Activated CD4-positive, alpha-beta T cell treated with anti-CD3 and anti-CD28 coated beads for 36 hours (primary cell): Measurements from ENCODE around the gene ADAMTS9. TPM values are rescaled to one million over a fixed set of nuclear protein-coding genes. Genes with fewer than 3 reads are reported as not detected.

Experiments
- ATAC-seq: fragments of 200-7000 bp; cut with Tn5 transposase; one replicate; pipeline ENCODE4 v1.10.0; 2021; ENCODE audit warnings: mild to moderate bottlenecking, moderate library complexity
- CTCF ChIA-PET: fragments of 350-600 bp; sonication (Branson Sonifier 250); formaldehyde crosslinking; loops from one replicate; lab custom pipeline; 2021; ENCODE audit warnings: antibody characterized with exemption; lab: Charles Lee
- POLR2A ChIA-PET: fragments of 350-600 bp; sonication (Branson Sonifier 250); formaldehyde crosslinking; loops from one replicate; lab custom pipeline; 2021; ENCODE audit warnings: antibody characterized with exemption, inconsistent platforms; lab: Charles Lee
- DNase-seq: peaks from one replicate; pipeline ENCODE4 v3.0.0-alpha.2; 2020
- H3K27ac Mint-ChIP-seq: one replicate; pipeline ENCODE4 v1.8.0; 2021; ENCODE audit warnings: mixed read lengths
- H3K27me3 Mint-ChIP-seq: one replicate; pipeline ENCODE4 v1.8.0; 2021; ENCODE audit warnings: mixed read lengths
- H3K36me3 Mint-ChIP-seq: one replicate; pipeline ENCODE4 v1.8.0; 2021; ENCODE audit warnings: low read depth, mixed read lengths
- H3K4me1 Mint-ChIP-seq: one replicate; pipeline ENCODE4 v1.8.0; 2021; ENCODE audit warnings: mixed read lengths
- H3K4me3 Mint-ChIP-seq: one replicate; pipeline ENCODE4 v1.8.0; 2021; ENCODE audit warnings: mild to moderate bottlenecking, moderate library complexity, mixed read lengths
- H3K9me3 Mint-ChIP-seq: one replicate; pipeline ENCODE4 v1.8.0; 2021; ENCODE audit warnings: low read depth, mixed read lengths
- intact Hi-C, 2 experiments: fragments of 100-400 bp; cut with DNase I in 1 of 2; cut with micrococcal nuclease in 1 of 2; formaldehyde crosslinking; loops; one replicate each; pipeline versions ENCODE4 v1.14.2 to v1.15.1; 2022 to 2024; cut with DNase I, micrococcal nuclease
- total RNA-seq, 2 experiments: library from RNA; stranded (reverse); gene quantifications; one replicate each; pipeline ENCODE4 v1.2.3, GENCODE V29; 2021

The ADAMTS9 gene
- total RNA-seq, 2 experiments from 2014 or later: not detected

DNA sequence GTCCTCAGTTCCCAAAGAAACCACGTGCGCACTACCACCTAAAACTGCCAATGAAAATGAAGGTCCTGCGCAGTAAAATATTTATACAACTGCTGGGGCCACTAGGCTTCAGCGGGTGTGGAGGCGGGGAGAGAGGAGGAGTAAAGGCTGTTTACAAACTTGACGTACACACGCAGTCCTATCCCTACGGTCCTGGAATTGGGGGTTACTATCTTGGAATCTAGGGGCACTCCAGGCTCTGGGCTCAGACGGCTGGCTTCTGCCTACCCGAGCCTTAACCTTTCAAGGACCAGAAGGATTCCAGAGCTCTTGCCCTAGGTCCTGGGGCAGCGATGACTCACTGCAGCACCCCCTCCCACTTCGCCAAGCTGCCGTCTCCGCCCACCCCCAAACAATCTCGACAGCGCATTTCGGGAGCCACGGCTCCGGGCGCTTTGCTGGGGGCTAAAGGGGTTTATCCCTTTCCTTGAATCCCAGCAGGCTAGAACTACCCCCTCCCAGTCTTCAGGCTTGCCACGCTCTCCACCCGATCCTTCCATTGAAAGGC lies 3.0 kb downstream of the ADAMTS9 start:
- H3K9me3 Mint-ChIP-seq: no peaks in the 10 kb centered on the region
- no peak for DNase-seq
- H3K4me3 Mint-ChIP-seq: no peak overlapping the region
- ChIA-PET POLR2A (no interaction called here), CTCF (no interaction called here)
- no peaks in the 10 kb centered on the region for H3K36me3 Mint-ChIP-seq
- intact Hi-C loops: no loop called here
- H3K27ac Mint-ChIP-seq: no peak overlapping the region
- no peak for ATAC-seq
- peaks cover 42% of the 10 kb centered on the region for H3K27me3 Mint-ChIP-seq
- peaks cover 3% of the 10 kb centered on the region for H3K4me1 Mint-ChIP-seq

- H3K27ac Mint-ChIP-seq: no peak overlapping the region
- no peaks in the 10 kb centered on the region for H3K4me1 Mint-ChIP-seq
- H3K36me3 Mint-ChIP-seq: no peaks in the 10 kb centered on the region
- H3K9me3 Mint-ChIP-seq: no peaks in the 10 kb centered on the region
- ChIA-PET POLR2A (no interaction called here), CTCF (no interaction called here)
- intact Hi-C loops: no loop called here
- H3K4me3 Mint-ChIP-seq: no peak overlapping the region
- no peak for DNase-seq
- no peak for ATAC-seq
- peaks cover 28% of the 10 kb centered on the region for H3K27me3 Mint-ChIP-seq
These were observed 6.0 kb downstream of the ADAMTS9 start for GRCh38 chr3:64681827-64682226.

DNA sequence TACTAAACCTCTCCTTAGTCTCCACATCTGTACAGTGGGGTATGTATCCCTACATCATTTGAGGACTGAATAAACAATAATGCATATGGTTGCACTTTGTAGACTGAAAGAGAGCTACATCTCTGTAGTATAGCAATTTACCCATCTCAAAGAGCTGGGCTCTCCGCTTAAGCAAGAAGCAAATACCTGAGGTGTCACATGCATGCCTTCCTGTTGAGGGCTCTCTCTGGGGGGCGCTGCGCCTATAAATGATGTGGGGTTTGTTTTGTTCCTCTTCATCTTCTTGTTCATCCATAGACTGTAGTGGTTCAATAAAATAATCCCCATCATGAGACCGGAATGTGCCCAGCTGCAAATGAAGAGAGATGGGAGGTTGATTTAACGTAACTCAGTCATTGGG lies 6.8 kb downstream of the ADAMTS9 start:
- POLR2A ChIA-PET: no interaction called here
- CTCF ChIA-PET: no interaction called here
- Mint-ChIP-seq H3K27ac (no peak overlapping the region), H3K9me3 (no peaks in the 10 kb centered on the region), H3K4me3 (no peak overlapping the region), H3K4me1 (no peaks in the 10 kb centered on the region), H3K27me3 (peaks cover 20% of the 10 kb centered on the region), H3K36me3 (no peaks in the 10 kb centered on the region)
- DNase-seq (no peak), ATAC-seq (no peak)
- intact Hi-C loops: no loop called here

DNA sequence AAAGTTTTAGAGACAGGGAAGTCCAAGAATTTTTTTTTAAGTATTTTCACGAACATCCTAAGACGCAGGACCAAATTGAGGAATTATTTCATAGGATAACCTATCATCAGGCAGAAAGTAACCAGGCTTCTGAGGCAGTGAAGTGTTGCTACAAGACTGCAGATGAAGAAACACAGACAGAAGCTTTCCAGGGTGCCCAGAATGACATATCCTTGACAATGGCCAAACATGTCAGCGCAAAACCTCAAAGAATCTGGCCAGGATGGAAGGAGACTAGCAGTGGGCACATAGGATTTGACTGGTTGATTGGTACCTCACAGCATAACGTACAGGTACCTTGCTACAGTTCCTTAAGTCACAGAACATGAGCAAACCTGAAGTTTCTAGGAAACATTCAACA lies 7.5 kb downstream of the ADAMTS9 start:
- CTCF ChIA-PET: no interaction called here
- POLR2A ChIA-PET: no interaction called here

DNA sequence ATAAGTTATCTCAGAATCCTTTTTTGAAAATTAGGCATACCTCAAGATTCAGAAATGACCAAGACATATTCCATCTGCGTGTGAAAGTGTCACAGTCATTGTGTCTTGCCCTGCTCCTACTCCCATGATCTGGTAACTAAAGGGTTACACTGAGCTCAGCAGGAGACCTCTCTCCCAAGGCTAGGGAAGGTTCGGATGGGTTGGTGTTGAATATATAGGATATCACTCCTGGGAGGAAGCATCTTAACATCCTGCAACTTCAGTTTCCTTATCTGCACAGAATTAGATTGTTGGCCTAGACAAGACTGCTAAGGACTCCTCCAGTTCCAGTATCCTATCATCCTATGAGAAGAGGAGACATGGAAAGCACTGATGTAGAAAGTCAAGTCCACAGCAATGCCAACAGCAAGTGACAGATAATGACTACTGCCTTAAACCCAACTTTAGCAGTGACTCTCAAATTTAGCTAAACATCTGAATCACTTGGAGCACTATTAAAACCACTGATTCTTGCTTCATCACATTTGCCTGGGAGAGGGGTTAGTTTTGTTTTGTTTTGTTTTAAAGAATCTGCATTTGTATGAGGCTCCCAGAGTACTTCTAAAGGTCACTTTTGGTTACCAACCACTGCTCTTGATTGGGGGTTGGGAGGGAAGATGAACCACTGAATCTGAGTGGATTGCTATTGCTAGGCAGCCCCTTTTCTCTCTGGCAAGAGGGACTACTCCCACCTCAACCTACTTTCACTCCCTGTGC lies 9.7 kb downstream of the ADAMTS9 start:
- H3K4me3 Mint-ChIP-seq: no peak overlapping the region
- DNase-seq (no peak), ATAC-seq (no peak)
- no peaks in the 10 kb centered on the region for H3K9me3 Mint-ChIP-seq
- no peaks in the 10 kb centered on the region for H3K4me1 Mint-ChIP-seq
- CTCF ChIA-PET: no interaction called here
- H3K27me3 Mint-ChIP-seq: no peaks in the 10 kb centered on the region
- no peaks in the 10 kb centered on the region for H3K36me3 Mint-ChIP-seq
- intact Hi-C loops: no loop called here
- POLR2A ChIA-PET: no interaction called here
- no peak overlapping the region for H3K27ac Mint-ChIP-seq

More for the DNA sequence above, 7.5 kb downstream of the ADAMTS9 start:
- intact Hi-C loops: no loop called here
- no peak for DNase-seq
- ATAC-seq: no peak
- Mint-ChIP-seq H3K4me1 (no peaks in the 10 kb centered on the region), H3K36me3 (no peaks in the 10 kb centered on the region), H3K27me3 (peaks cover 15% of the 10 kb centered on the region), H3K9me3 (no peaks in the 10 kb centered on the region), H3K4me3 (no peak overlapping the region), H3K27ac (no peak overlapping the region)

DNA sequence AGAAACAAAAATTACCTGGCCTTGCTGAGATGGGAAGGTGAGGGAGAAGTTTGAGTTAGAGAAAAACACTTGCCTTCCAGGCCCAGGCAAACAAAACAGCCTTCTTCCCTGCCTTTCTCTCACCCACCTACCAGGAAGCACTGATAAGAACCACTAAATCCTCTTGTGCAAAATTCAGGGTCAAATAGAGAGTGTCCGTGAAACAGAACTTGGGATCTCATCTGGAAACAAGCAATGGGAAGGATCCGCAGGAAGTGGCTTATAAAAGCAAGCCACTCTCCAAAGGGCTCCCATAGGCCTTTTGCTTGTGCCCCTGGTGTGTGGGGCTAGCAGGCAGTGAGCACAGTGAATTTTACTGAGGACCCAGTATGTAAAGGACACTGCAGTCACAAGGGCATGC lies 11.0 kb downstream of the ADAMTS9 start:
- Mint-ChIP-seq H3K9me3 (no peaks in the 10 kb centered on the region), H3K27me3 (no peaks in the 10 kb centered on the region), H3K4me3 (no peak overlapping the region), H3K27ac (no peak overlapping the region), H3K36me3 (no peaks in the 10 kb centered on the region), H3K4me1 (no peaks in the 10 kb centered on the region)
- intact Hi-C loops: no loop called here
- CTCF ChIA-PET: no interaction called here
- DNase-seq (no peak), ATAC-seq (no peak)
- POLR2A ChIA-PET: no interaction called here

DNA sequence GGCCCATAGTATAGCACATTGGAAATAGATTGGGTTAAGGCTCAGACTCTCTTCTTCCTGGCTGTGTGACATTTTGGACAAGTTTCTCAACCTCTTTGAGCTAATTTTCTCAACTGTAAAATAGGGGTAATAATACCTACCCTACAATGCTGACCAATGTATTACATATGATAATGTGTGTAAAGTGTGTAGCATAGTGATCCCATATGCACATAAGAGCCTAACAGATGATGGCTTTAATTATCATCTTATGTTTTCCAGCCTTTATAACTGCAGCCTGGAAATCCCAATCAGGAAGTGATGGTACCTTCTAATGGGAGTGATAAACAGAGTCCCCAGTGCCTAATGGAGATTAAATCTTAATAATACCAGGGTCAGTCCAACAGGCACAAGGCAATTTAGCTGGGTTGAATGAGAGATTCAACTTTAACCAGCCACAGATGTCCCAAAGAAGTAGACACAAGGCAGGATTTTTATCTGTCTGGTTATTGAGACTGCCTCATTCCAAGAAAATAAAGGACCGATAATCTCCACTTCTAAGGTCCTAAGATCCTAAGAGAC lies 12.0 kb downstream of the ADAMTS9 start:
- ChIA-PET CTCF (no interaction called here), POLR2A (no interaction called here)
- ATAC-seq: no peak
- Mint-ChIP-seq H3K27me3 (no peaks in the 10 kb centered on the region), H3K9me3 (no peaks in the 10 kb centered on the region), H3K4me1 (no peaks in the 10 kb centered on the region), H3K27ac (no peak overlapping the region), H3K36me3 (no peaks in the 10 kb centered on the region), H3K4me3 (no peak overlapping the region)
- DNase-seq: no peak
- intact Hi-C loops: no loop called here

- ATAC-seq: no peak
- Mint-ChIP-seq H3K27me3 (no peaks in the 10 kb centered on the region), H3K36me3 (no peaks in the 10 kb centered on the region), H3K4me3 (no peak overlapping the region), H3K4me1 (no peaks in the 10 kb centered on the region), H3K27ac (no peak overlapping the region), H3K9me3 (no peaks in the 10 kb centered on the region)
- CTCF ChIA-PET: no interaction called here
- POLR2A ChIA-PET: no interaction called here
- intact Hi-C loops: no loop called here
- DNase-seq: no peak
These were observed 13.2 kb downstream of the ADAMTS9 start for GRCh38 chr3:64674591-64675076.

DNA sequence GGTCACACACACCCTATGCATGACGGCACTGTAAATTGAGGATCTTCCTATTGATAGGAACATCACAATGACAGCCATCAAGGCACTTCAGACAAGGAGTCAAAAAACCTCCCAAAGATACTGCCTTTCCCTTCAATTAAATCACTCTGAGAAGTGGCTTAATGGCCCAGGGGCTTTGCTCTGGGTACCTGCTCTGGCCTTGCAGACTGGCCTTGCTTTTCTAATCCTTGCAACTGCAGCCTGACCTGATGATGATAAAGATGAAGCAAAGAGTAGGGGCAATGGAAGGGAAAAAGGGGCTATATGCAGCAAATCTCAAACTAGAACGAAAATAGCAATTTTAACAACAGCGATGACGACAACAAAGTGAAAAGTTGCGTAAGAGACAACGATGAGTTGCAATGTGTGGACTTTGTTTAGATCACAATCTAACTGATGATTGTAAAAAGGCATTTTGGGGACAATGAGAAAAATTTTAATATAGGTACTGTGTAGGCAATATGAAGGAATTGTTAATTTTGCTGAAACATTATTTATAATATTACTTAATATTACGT lies 14.6 kb downstream of the ADAMTS9 start:
- ChIA-PET CTCF (no interaction called here), POLR2A (no interaction called here)
- ATAC-seq (no peak), DNase-seq (no peak)
- H3K27me3 Mint-ChIP-seq: no peaks in the 10 kb centered on the region
- H3K4me1 Mint-ChIP-seq: no peaks in the 10 kb centered on the region
- no peaks in the 10 kb centered on the region for H3K36me3 Mint-ChIP-seq
- no peak overlapping the region for H3K4me3 Mint-ChIP-seq
- intact Hi-C loops: no loop called here
- no peaks in the 10 kb centered on the region for H3K9me3 Mint-ChIP-seq
- no peak overlapping the region for H3K27ac Mint-ChIP-seq

- H3K9me3 Mint-ChIP-seq: peaks cover 2% of the 10 kb centered on the region
- intact Hi-C loops: no loop called here
- H3K4me1 Mint-ChIP-seq: no peaks in the 10 kb centered on the region
- H3K4me3 Mint-ChIP-seq: no peak overlapping the region
- DNase-seq (no peak), ATAC-seq (no peak)
- H3K36me3 Mint-ChIP-seq: no peaks in the 10 kb centered on the region
- no peaks in the 10 kb centered on the region for H3K27me3 Mint-ChIP-seq
- H3K27ac Mint-ChIP-seq: no peak overlapping the region
- CTCF ChIA-PET: no interaction called here
- POLR2A ChIA-PET: no interaction called here
These were observed 19.0 kb downstream of the ADAMTS9 start for GRCh38 chr3:64668582-64669510.

GRCh38 chr3:64667887-64668581 lies 19.8 kb downstream of the ADAMTS9 start:
- no peaks in the 10 kb centered on the region for H3K4me1 Mint-ChIP-seq
- H3K9me3 Mint-ChIP-seq: peaks cover 2% of the 10 kb centered on the region
- intact Hi-C loops: no loop called here
- CTCF ChIA-PET: no interaction called here
- H3K27ac Mint-ChIP-seq: no peak overlapping the region
- H3K36me3 Mint-ChIP-seq: no peaks in the 10 kb centered on the region
- POLR2A ChIA-PET: no interaction called here
- DNase-seq: no peak
- ATAC-seq: no peak
- H3K27me3 Mint-ChIP-seq: no peaks in the 10 kb centered on the region
- H3K4me3 Mint-ChIP-seq: no peak overlapping the region
